GM18907 (cell line): ENCODE measurements around the gene TMEM218.
A peak's percentile ranks its signal among the peaks of the same experiment; 100 is the strongest.

Experiments used
- ATAC-seq: cut with Tn5 transposase; IDR thresholded peaks from one replicate; pipeline ENCODE4 v1.9.1; 2021; ENCODE audit warnings: mild to moderate bottlenecking, moderate library complexity; ENCODE audit not compliant: unreplicated experiment

Gene TMEM218

GRCh38 chr11:125111343-125112207 is at the start of gene TMEM218:
TSS of gene TMEM218 (minus strand) at chr11:125111626. CDS start at chr11:125102241, 9,385 bp downstream.
- peak; percentile 99 for ATAC-seq

GRCh38 chr11:125157953-125158680 is 46.7 kb upstream of the TMEM218 start:
- no peak for ATAC-seq

- no peak for ATAC-seq
Measured at GRCh38 chr11:125157118-125157733, 45.8 kb upstream of the TMEM218 start.

DNA sequence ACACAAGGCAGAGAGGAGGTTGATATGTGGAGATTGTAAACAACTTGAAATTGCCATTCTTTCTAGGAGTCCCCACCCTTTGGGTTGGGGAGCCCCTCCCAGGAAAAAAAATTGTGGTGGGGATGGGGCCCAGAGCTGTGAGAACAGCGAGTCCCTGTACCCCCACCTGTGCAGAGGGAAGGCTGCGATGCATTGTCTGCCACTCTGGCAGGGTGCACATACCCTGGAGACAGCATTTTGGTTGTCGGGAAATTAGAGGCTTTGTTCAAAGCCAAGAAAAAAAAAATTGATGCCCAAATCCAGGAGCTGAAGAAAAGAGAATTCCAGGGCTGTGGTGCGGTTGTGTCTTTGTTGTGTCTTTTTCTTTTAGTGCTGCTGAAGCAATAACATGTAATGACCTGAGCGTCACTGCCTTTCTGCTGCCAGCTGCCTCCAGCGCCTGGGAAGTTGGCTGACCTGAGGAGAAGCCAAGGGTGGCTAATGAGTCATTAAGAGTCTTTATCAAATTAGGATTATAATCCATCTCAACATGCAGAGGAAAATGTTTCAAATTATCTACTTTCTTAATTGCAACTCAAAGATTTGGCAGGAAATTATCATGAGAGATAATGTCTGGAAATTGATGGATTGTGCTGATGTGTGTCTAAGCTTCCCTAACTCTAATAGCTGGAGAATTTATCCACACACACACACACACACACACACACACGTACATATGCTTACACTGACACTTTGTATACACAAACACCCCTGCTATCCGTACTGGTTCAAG is 45.1 kb upstream of the TMEM218 start:
- ATAC-seq: no peak

- no peak for ATAC-seq
Measured at GRCh38 chr11:125155767-125156166, 44.3 kb upstream of the TMEM218 start.

DNA sequence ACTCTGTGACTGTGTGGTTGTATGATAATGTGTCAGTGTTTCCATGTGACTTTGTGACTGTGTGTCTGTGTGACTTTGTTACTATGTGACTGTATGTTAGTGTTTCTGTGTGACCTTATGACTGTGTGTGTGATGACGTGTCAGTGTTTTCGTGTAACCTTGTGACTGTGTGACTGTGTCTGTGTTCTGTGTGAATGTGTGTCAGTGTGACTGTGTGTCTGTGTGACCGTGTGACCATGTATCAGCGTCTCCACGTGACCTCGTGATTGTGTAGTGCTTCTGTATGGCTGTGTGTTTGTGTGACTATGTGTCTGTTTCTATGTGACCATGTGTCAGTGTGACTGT is 43.6 kb upstream of the TMEM218 start:
- no peak for ATAC-seq

DNA sequence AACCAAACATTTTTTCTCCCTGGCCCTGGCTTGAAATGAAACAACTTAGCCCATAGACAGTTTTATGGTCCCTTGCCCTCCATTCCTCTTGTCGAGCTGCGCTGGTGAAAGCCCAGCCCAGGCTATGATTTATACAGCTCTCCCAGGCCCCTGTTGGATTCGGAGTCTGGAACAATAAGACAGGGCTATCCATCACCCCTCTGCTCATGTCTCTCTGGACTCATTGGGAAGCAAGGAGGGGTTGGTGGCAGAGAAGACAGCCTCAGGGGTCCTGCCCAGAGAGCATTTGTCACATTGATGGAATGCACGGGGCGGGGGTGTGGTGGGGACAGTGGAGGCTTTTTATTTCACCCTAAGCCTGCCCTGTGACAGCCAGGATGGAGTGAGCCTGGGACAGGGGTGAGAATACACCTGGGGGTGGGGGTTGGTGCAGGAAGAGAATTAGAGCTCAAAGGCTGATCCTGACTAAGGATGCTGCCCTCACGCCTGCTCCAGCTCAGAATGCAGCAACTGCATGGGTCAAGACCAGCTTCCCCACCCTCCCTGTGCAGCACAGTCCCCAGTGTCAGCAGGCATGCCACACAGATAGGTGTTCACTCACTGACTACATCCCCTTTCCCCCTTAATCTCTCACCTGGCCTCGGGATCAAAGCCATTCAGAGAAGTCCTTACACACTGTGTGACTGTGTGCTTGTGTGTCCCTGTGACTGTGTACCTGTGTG is 43.1 kb upstream of the TMEM218 start:
- ATAC-seq: no peak

DNA sequence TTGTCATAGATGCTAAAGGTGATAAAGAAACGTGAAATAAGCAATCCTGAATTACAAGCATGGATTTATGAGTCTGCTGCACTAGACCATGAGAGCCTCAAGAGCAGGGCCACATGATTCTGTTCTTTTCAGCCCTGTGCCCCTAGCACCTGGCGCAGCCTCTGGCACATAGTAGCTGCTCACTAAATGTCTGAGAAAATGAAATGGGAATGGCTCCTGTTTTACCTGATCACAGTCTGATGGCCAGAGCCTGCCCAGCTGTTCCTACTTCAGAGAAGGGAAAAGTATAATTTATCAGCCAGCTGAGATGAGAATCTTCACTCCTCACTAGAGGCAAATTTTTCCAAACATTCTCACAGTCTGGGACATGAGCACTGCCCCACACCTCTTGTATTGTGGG is 42.4 kb upstream of the TMEM218 start:
- ATAC-seq: no peak

DNA sequence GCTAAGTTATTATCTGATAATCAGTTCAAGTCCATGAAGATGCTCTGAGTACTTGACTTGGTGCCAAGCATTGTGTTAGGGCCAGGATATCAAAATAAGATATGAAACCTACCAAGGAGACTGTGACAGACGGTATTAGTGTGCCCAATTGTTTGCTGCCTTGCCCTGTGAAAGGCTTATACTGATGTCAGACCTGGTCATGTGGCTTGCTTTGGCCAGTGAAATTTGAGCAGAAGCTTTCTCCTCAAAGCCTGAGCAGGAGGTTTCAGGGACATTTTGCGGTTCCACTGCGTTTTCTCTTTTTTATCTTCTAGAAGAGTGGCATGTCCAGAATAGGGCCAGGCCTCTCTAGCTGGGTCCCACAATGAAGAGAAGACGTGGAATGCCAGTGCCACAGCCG is 37.3 kb upstream of the TMEM218 start:
- ATAC-seq: no peak

DNA sequence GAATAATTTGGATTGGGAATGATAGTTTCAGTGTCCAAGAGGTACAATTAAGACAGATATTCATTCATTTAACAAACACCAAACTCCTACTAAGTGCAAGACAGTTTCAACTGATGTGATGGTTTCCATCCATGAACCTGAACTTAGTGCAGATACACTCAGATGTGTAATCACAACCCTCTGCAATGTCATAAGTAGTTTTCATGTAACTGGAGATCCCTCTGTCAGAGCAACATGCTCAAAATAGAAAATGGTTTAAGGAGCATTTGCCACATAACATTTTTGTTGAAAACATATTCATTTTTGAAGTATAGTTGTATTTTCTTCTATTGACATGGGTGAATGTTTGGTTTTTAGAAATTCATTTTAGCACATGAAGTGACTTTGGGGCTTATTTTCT is 36.6 kb upstream of the TMEM218 start:
- ATAC-seq: no peak

GRCh38 chr11:125147280-125147679 is 35.9 kb upstream of the TMEM218 start:
- ATAC-seq: no peak

DNA sequence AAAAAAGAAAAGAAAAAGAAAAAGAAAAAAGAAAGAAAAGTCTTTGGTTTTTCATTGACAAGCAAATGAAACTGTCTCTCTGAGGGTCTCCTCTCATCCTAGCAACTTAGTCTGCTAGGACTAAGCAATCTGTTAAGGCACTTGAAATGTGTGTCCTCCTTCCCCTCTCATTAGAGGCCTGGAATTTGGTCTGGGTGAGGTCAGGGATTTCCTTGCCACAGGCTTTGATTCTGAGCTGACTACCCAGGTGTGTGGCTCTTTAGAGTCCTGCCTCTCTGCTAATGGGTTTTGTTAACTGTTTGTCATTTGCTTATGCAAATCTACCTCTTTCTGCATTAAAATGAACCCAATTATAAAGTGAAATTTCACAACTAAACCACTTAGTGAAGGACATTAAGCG is 34.8 kb upstream of the TMEM218 start:
- ATAC-seq: no peak

- ATAC-seq: no peak
Measured at GRCh38 chr11:125141686-125142535, 30.5 kb upstream of the TMEM218 start.

DNA sequence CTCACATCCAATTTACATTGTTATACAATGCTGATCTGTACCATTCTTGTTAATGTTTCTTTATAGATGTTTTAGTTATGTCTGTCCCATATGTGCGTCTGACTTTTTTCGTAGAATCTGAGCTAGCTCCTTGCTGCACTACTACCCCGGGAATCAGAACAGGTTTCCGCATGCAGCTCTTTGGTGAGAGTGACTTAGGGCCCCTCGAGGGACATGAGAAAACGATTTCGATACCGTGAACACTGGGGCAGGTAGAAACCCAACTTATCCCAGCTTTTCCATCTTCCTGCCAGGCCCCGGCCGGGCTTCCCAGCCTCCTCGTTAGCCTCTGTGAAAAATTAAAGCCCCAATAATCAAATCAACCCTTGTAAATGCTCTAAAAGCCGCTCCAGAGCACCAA is 29.8 kb upstream of the TMEM218 start:
- ATAC-seq: no peak

GRCh38 chr11:125140233-125140632 is 28.8 kb upstream of the TMEM218 start:
- ATAC-seq: no peak

DNA sequence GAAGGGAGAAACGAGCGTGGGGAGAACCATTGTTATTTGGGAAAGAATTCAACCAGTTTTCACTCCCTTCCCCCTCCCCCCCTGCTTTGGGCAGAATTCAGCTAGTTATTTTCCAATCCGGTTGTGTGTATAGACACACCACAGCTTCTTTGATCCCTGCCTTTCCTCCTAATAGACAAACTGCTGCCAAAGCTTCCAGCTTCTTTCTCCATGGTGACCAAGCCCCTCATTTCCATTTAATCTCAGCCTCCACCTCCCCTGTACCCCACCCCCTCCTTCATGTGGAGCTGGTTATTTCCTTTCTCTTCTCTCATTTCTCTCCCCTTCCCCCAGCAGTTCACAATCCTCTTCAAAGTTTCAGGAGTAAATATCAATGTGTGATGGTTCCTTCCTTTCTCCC is 28.4 kb upstream of the TMEM218 start:
- ATAC-seq: no peak

GRCh38 chr11:125138966-125139365 is 27.5 kb upstream of the TMEM218 start:
- ATAC-seq: no peak

- ATAC-seq: no peak
Measured at GRCh38 chr11:125136001-125136400, 24.6 kb upstream of the TMEM218 start.

DNA sequence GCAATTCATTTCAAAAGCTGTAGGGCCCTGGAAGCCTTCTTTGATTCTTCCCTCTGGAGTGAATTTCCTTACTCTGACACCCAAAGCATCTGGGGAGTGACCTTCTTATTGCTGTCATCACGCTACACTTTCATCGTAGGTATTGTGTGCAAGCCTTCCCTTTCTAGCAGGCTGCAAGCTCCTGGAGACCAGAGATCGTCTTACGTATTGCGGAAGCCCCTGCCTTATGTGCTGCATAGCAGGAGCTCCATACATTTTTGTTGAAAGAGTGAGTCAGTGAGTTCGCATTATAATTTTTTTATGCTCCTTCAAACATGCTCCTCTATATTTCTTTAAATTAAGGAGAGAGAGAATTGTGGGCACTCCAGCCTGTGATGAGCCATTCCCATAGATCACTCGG is 21.2 kb upstream of the TMEM218 start:
- ATAC-seq: no peak

GRCh38 chr11:125132071-125132470 is 20.6 kb upstream of the TMEM218 start:
- ATAC-seq: no peak
